Measurements from ENCODE around the gene NT5DC2. TPM values are rescaled to one million over a fixed set of nuclear protein-coding genes. Genes with fewer than 3 reads are reported as not detected.

NT5DC2 gene
- total and polyA plus RNA-seq, 4 experiments from 2014 or later = 1.3 to 5.8 (median 5.5) TPM; not detected in 1

DNA sequence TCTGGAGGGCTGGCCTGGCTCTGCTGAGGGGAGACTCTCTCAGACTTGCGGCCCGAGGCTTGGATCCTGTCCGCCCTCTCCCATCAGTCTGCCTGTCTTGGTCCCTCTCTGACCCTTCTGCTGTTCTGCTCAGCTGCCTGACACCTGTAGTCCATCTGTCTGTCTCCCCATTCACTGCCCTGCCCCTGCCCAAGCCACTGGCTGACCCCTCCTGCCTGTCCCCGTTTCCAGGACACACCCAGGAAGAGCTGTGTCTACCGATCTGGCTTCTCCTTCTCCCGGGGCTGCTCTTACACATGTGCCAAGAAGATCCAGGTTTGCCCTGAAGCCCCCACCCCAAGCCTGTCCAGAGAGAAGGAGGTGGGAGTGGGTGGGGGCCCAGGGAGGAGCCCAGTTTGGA, 18.5 kb downstream of the NT5DC2 start:
- CTCF ChIA-PET (ENCODE audit: partially characterized antibody) = no interaction called here
- DNase-seq = no peak

DNA sequence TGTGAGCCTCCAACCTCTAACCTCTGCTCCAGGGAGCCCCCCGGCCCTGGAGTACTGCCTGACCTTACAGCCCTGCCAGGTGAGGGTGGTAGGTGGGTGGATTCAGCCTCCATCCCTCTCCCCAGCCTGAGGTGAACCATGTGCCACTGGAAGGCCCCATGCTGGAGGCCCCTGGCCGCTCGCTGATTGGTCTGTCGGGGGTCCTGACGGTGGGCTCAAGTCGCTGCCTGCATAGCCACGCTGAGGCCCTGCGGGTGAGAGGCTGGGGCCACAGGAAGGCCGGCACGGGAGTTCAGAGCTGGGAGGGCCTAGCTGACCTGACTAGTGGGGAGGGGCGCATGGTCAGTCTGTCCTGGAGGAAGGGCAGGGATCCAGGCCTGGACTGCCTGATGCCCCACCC, 19.1 kb downstream of the NT5DC2 start:
- H3K9me3 ChIP-seq (ENCODE audit: control insufficient read depth in 1 of 2, low read length in 2 of 2) = no peaks in the 10 kb centered on the region
- Mint-ChIP-seq H3K27me3 (no peaks in the 10 kb centered on the region), H3K4me3 (no peak overlapping the region), H3K4me1 (no peaks in the 10 kb centered on the region), H3K27ac (no peak overlapping the region), H3K9me3 (no peaks in the 10 kb centered on the region), H3K36me3 (no peaks in the 10 kb centered on the region)
- ChIA-PET CTCF (ENCODE audit: partially characterized antibody) (no interaction called here), POLR2A (ENCODE audit: partially characterized antibody) (no interaction called here)
- no peak overlapping the region for H3K27ac ChIP-seq (ENCODE audit: low read depth, low read length)
- H3K4me1 ChIP-seq (ENCODE audit: insufficient read depth, low read length) = no peaks in the 10 kb centered on the region
- H3K27me3 ChIP-seq (ENCODE audit: insufficient read depth, low read length) = no peaks in the 10 kb centered on the region
- DNase-seq = no peak
- H3K4me3 ChIP-seq (ENCODE audit: low read length in 2 of 2) = no peak overlapping the region
- intact Hi-C loops (cut with micrococcal nuclease) = no loop called here
- H3K36me3 ChIP-seq (ENCODE audit: insufficient read depth, low read length) = no peaks in the 10 kb centered on the region

More for the DNA sequence above, 18.5 kb downstream of the NT5DC2 start:
- Histone ChIP-seq H3K27me3 (ENCODE audit: insufficient read depth, low read length) (no peaks in the 10 kb centered on the region), H3K9me3 (ENCODE audit: control insufficient read depth in 1 of 2, low read length in 2 of 2) (no peaks in the 10 kb centered on the region), H3K36me3 (ENCODE audit: insufficient read depth, low read length) (no peaks in the 10 kb centered on the region), H3K4me1 (ENCODE audit: insufficient read depth, low read length) (no peaks in the 10 kb centered on the region), H3K27ac (ENCODE audit: low read depth, low read length) (no peak overlapping the region), H3K4me3 (ENCODE audit: low read length in 2 of 2) (no peak overlapping the region)
- no peak overlapping the region for H3K27ac Mint-ChIP-seq
- H3K4me1 Mint-ChIP-seq = no peaks in the 10 kb centered on the region
- no peaks in the 10 kb centered on the region for H3K27me3 Mint-ChIP-seq
- no peaks in the 10 kb centered on the region for H3K36me3 Mint-ChIP-seq
- H3K9me3 Mint-ChIP-seq = no peaks in the 10 kb centered on the region
- no peak overlapping the region for H3K4me3 Mint-ChIP-seq
- intact Hi-C loops (cut with micrococcal nuclease) = no loop called here
- POLR2A ChIA-PET (ENCODE audit: partially characterized antibody) = no interaction called here

DNA sequence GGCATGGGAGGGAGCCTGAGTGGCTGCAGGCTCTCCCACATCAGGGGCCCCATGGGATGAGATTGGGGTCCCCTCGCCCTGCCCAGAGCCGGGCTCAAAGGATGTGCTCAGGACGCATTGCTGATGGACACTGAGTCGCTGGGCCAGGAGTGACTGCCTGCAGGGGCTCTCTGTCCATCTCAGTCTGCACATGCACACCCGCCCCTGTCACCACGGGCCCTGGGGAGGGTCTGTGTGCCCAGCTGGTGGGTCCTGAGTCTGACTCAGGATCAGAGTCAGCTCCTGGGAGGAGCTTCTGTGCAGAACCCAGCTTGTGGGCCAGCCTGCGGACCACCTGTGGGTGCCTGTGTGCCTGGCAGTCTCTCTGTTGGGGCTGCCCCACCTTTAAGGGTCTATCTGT, 20.4 kb downstream of the NT5DC2 start:
- H3K27me3 Mint-ChIP-seq = no peaks in the 10 kb centered on the region
- intact Hi-C loops (cut with micrococcal nuclease) = no loop called here
- H3K4me1 ChIP-seq (ENCODE audit: insufficient read depth, low read length) = no peaks in the 10 kb centered on the region
- H3K36me3 Mint-ChIP-seq = no peaks in the 10 kb centered on the region
- H3K36me3 ChIP-seq (ENCODE audit: insufficient read depth, low read length) = no peaks in the 10 kb centered on the region
- H3K4me1 Mint-ChIP-seq = no peaks in the 10 kb centered on the region
- H3K9me3 Mint-ChIP-seq = no peaks in the 10 kb centered on the region
- H3K27me3 ChIP-seq (ENCODE audit: insufficient read depth, low read length) = no peaks in the 10 kb centered on the region
- DNase-seq = no peak
- H3K4me3 Mint-ChIP-seq = no peak overlapping the region
- CTCF ChIA-PET (ENCODE audit: partially characterized antibody) = no interaction called here
- H3K27ac ChIP-seq (ENCODE audit: low read depth, low read length) = no peak overlapping the region
- no peak overlapping the region for H3K4me3 ChIP-seq (ENCODE audit: low read length in 2 of 2)
- no peak overlapping the region for H3K27ac Mint-ChIP-seq
- POLR2A ChIA-PET (ENCODE audit: partially characterized antibody) = no interaction called here
- no peaks in the 10 kb centered on the region for H3K9me3 ChIP-seq (ENCODE audit: control insufficient read depth in 1 of 2, low read length in 2 of 2)

DNA sequence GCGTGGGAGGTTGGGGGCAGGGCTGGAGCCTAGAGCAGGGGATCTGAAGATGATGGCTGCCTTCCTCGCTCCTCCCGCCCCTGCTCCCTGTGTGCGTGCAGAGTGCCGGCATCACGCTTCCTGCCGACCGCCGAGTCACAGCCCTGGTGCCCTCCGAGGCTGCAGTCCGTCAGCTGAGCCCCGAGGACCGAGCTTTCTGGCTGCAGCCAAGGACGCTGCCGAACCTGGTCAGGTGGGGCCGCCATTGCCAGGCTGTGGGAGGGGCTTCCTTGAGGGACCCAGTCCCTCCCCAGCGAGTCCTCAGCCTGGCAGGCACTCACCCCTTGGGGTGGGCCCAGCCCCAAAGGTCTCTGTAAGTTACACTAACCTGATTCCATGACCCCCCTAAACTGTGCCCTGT, 20.9 kb downstream of the NT5DC2 start:
- Mint-ChIP-seq H3K4me1 (no peaks in the 10 kb centered on the region), H3K4me3 (no peak overlapping the region), H3K27ac (no peak overlapping the region), H3K27me3 (no peaks in the 10 kb centered on the region), H3K36me3 (no peaks in the 10 kb centered on the region), H3K9me3 (no peaks in the 10 kb centered on the region)
- Histone ChIP-seq H3K4me3 (ENCODE audit: low read length in 2 of 2) (no peak overlapping the region), H3K9me3 (ENCODE audit: control insufficient read depth in 1 of 2, low read length in 2 of 2) (no peaks in the 10 kb centered on the region), H3K27ac (ENCODE audit: low read depth, low read length) (no peak overlapping the region), H3K36me3 (ENCODE audit: insufficient read depth, low read length) (no peaks in the 10 kb centered on the region), H3K27me3 (ENCODE audit: insufficient read depth, low read length) (no peaks in the 10 kb centered on the region), H3K4me1 (ENCODE audit: insufficient read depth, low read length) (no peaks in the 10 kb centered on the region)
- intact Hi-C loops (cut with micrococcal nuclease) = no loop called here
- ChIA-PET POLR2A (ENCODE audit: partially characterized antibody) (no interaction called here), CTCF (ENCODE audit: partially characterized antibody) (no interaction called here)
- DNase-seq = no peak

DNA sequence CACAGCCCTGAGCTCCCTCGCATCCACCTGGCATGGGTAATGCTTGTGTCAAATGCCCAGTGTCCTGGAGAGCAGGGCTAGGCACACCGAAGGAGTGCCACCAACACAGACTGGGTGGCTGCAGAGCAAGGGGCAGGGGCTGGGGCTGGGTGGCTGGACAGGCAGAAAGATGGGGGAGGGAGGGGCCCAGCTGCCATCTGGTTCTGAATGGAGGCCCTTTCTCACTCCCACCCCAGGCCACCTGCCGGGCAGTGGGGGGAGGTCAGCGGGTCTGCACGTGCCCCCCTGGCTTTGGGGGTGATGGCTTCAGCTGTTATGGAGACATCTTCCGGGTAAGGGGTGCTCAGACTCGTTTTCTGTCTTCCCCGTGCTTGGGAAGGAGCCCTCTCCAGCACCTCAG, 21.6 kb downstream of the NT5DC2 start:
- intact Hi-C loops (cut with micrococcal nuclease) = no loop called here
- CTCF ChIA-PET (ENCODE audit: partially characterized antibody) = no interaction called here
- Histone ChIP-seq H3K27me3 (ENCODE audit: insufficient read depth, low read length) (no peaks in the 10 kb centered on the region), H3K9me3 (ENCODE audit: control insufficient read depth in 1 of 2, low read length in 2 of 2) (no peaks in the 10 kb centered on the region), H3K4me1 (ENCODE audit: insufficient read depth, low read length) (no peaks in the 10 kb centered on the region), H3K27ac (ENCODE audit: low read depth, low read length) (no peak overlapping the region), H3K4me3 (ENCODE audit: low read length in 2 of 2) (no peak overlapping the region), H3K36me3 (ENCODE audit: insufficient read depth, low read length) (no peaks in the 10 kb centered on the region)
- Mint-ChIP-seq H3K9me3 (no peaks in the 10 kb centered on the region), H3K36me3 (no peaks in the 10 kb centered on the region), H3K27me3 (no peaks in the 10 kb centered on the region), H3K4me1 (no peaks in the 10 kb centered on the region), H3K4me3 (no peak overlapping the region), H3K27ac (peak overlapping the region in 1 of 7 donors; percentile 42)
- DNase-seq = no peak
- POLR2A ChIA-PET (ENCODE audit: partially characterized antibody) = no interaction called here

DNA sequence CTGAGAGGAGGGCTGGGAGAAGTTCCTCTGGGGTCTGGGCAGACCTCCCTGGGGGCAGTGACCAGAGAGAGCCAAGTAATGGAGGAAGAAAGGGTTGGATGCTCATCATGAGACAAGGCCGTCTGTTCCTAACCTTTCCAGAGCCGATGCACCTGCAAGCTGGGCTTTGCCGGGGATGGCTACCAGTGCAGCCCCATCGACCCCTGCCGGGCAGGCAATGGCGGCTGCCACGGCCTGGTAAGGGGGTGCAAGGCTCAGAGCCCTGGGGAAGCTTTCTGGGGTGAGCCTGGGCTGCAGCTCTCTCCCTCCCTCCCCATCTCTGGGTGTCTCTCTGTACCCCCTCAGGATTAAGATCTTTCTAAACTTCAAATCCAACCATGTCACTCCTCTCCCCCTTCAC, 22.1 kb downstream of the NT5DC2 start:
- Mint-ChIP-seq H3K4me1 (no peaks in the 10 kb centered on the region), H3K36me3 (no peaks in the 10 kb centered on the region), H3K27ac (no peak overlapping the region), H3K4me3 (no peak overlapping the region), H3K27me3 (no peaks in the 10 kb centered on the region), H3K9me3 (no peaks in the 10 kb centered on the region)
- H3K9me3 ChIP-seq (ENCODE audit: control insufficient read depth in 1 of 2, low read length in 2 of 2) = no peaks in the 10 kb centered on the region
- intact Hi-C loops (cut with micrococcal nuclease) = no loop called here
- no peaks in the 10 kb centered on the region for H3K4me1 ChIP-seq (ENCODE audit: insufficient read depth, low read length)
- DNase-seq = no peak
- no peaks in the 10 kb centered on the region for H3K27me3 ChIP-seq (ENCODE audit: insufficient read depth, low read length)
- H3K27ac ChIP-seq (ENCODE audit: low read depth, low read length) = no peak overlapping the region
- CTCF ChIA-PET (ENCODE audit: partially characterized antibody) = no interaction called here
- no peak overlapping the region for H3K4me3 ChIP-seq (ENCODE audit: low read length in 2 of 2)
- POLR2A ChIA-PET (ENCODE audit: partially characterized antibody) = no interaction called here
- no peaks in the 10 kb centered on the region for H3K36me3 ChIP-seq (ENCODE audit: insufficient read depth, low read length)

DNA sequence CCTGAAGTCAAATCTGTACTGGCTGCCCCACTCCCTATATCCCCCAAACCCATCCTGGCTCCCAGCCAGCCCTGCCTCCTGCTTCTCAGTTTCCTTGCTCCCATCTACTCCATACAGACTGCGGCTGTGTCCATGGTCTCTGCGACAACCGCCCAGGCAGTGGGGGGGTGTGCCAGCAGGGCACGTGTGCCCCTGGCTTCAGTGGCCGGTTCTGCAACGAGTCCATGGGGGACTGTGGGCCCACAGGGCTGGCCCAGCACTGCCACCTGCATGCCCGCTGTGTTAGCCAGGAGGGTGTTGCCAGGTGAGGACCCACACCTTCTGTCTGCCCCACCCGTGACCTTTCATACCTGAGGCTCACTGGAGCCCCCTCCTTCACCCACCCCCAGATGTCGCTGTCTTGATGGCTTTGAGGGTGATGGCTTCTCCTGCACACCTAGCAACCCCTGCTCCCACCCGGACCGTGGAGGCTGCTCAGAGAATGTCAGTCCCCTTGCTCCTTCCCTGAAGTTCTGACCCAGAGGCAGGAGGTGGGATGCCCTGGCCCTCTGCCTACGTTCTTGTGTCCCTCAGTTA, 23.8 kb downstream of the NT5DC2 start:
- H3K36me3 Mint-ChIP-seq = no peaks in the 10 kb centered on the region
- intact Hi-C loops (cut with micrococcal nuclease) = no loop called here

DNA sequence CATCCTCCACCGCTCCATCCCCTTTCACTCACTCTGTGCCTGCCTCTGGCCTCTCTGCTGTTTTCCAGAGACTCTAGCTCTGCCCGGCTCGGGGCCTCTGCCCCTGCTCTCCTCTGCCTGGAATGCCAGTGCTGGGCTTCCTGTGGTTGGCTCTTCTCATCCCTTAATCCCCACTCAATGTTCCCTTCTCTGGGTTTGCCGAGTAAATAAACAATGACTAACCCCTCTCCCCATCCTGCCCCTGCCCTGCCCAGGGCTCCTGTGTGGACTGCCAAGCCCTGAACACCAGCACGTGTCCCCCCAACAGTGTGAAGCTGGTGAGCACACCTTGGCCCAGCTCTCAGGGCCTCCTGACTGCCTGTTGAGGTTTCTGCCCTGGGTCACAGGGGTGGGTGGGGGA, 26.3 kb downstream of the NT5DC2 start:
- Mint-ChIP-seq H3K4me3 (no peak overlapping the region), H3K9me3 (no peaks in the 10 kb centered on the region), H3K4me1 (no peaks in the 10 kb centered on the region), H3K36me3 (no peaks in the 10 kb centered on the region), H3K27ac (no peak overlapping the region), H3K27me3 (no peaks in the 10 kb centered on the region)
- ChIA-PET POLR2A (ENCODE audit: partially characterized antibody) (no interaction called here), CTCF (ENCODE audit: partially characterized antibody) (no interaction called here)
- no peaks in the 10 kb centered on the region for H3K36me3 ChIP-seq (ENCODE audit: insufficient read depth, low read length)
- H3K4me3 ChIP-seq (ENCODE audit: low read length in 2 of 2) = no peak overlapping the region
- intact Hi-C loops (cut with micrococcal nuclease) = no loop called here
- H3K9me3 ChIP-seq (ENCODE audit: control insufficient read depth in 1 of 2, low read length in 2 of 2) = no peaks in the 10 kb centered on the region
- H3K4me1 ChIP-seq (ENCODE audit: insufficient read depth, low read length) = no peaks in the 10 kb centered on the region
- no peak overlapping the region for H3K27ac ChIP-seq (ENCODE audit: low read depth, low read length)
- no peak for DNase-seq
- no peaks in the 10 kb centered on the region for H3K27me3 ChIP-seq (ENCODE audit: insufficient read depth, low read length)

More for the DNA sequence above, 23.8 kb downstream of the NT5DC2 start:
- no peak overlapping the region for H3K27ac ChIP-seq (ENCODE audit: low read depth, low read length)
- ChIA-PET POLR2A (ENCODE audit: partially characterized antibody) (no interaction called here), CTCF (ENCODE audit: partially characterized antibody) (no interaction called here)
- no peaks in the 10 kb centered on the region for H3K4me1 Mint-ChIP-seq
- peak overlapping the region in 1 of 7 donors; percentile 51 for H3K27ac Mint-ChIP-seq
- no peaks in the 10 kb centered on the region for H3K4me1 ChIP-seq (ENCODE audit: insufficient read depth, low read length)
- no peak overlapping the region for H3K4me3 Mint-ChIP-seq
- no peak overlapping the region for H3K4me3 ChIP-seq (ENCODE audit: low read length in 2 of 2)
- H3K36me3 ChIP-seq (ENCODE audit: insufficient read depth, low read length) = no peaks in the 10 kb centered on the region
- H3K9me3 Mint-ChIP-seq = no peaks in the 10 kb centered on the region
- no peak for DNase-seq
- H3K9me3 ChIP-seq (ENCODE audit: control insufficient read depth in 1 of 2, low read length in 2 of 2) = no peaks in the 10 kb centered on the region
- H3K27me3 Mint-ChIP-seq = no peaks in the 10 kb centered on the region
- no peaks in the 10 kb centered on the region for H3K27me3 ChIP-seq (ENCODE audit: insufficient read depth, low read length)
